Prostate gland (tissue), 2 donors: Measurements from ENCODE around the gene PEMT. TPM values are rescaled to one million over a fixed set of nuclear protein-coding genes. Genes with fewer than 3 reads are reported as not detected.

Source experiments
- DNase-seq: peaks from one replicate; pipeline ENCODE4 v3.0.0-alpha.2; 2019; ENCODE audit warnings: low spot score
- H3K27ac ChIP-seq, 2 donors: fragments of 200-600 bp; sonication (generic); 2 replicates each; pipeline ENCODE4 v1.5.1; 2017 to 2019
- H3K27me3 ChIP-seq: fragments of 200-600 bp; sonication (generic); replicated peaks from 2 replicates; pipeline ENCODE4 v1.5.1; 2019; ENCODE audit not compliant: insufficient read depth
- H3K36me3 ChIP-seq, 2 donors: fragments of 200-600 bp; sonication (generic); 1 replicate in 1 of 2; 2 replicates in 1 of 2; pipeline versions ENCODE4 v1.5.1 to v1.8.1; 2017 to 2019
- H3K4me1 ChIP-seq: fragments of 200-600 bp; sonication (generic); replicated peaks from 2 replicates; pipeline ENCODE4 v1.5.1; 2019
- H3K4me3 ChIP-seq, 2 donors: fragments of 200-600 bp; sonication (generic); 2 replicates each; pipeline ENCODE4 v1.5.1; 2017 to 2019
- H3K9me3 ChIP-seq: fragments of 200-600 bp; sonication (generic); 2 replicates; pipeline ENCODE4 v1.5.1; 2017
- POLR2A ChIP-seq: fragments of 450-650 bp; IDR thresholded peaks from one replicate; pipeline ENCODE4 v1.6.1; 2016; ENCODE audit warnings: antibody characterized with exemption, mild to moderate bottlenecking
- POLR2AphosphoS5 ChIP-seq: sonication (generic); formaldehyde crosslinking; IDR thresholded peaks from one replicate; pipeline ENCODE4 v1.6.1; 2017; ENCODE audit warnings: antibody characterized with exemption
- WGBS: methylation state at CpG from one replicate; pipeline ENCODE4 v1.1.5; 2018; 5-methylcytosine and 5-hydroxymethylcytosine counted together
- intact Hi-C: fragments of 100-400 bp; cut with DNase I; formaldehyde crosslinking; loops from one replicate; pipeline ENCODE4 v1.14.2; 2022
- total RNA-seq, 2 donors: library from RNA; depleted of rRNA; stranded (reverse); fragments of >200 nt; gene quantifications; one replicate each; pipeline ENCODE4 v1.1.0, GENCODE V29; 2016
- TF ChIP-seq, protein P1 (sequence below), 4 experiments: fragments of 200-600 bp in 2 of 4; fragments of 450-650 bp in 2 of 4; sonication (generic) in 2 of 4; IDR thresholded peaks; 1 replicate in 3 of 4; 2 replicates in 1 of 4; pipeline ENCODE4 v1.5.1; 2016 to 2019; ENCODE audit warnings: antibody characterized with exemption in 4 of 4, mild to moderate bottlenecking in 2 of 4, moderate library complexity in 2 of 4

PEMT gene
- total RNA-seq, 2 donors from 2014 or later: 67.0 to 145 TPM

DNA sequence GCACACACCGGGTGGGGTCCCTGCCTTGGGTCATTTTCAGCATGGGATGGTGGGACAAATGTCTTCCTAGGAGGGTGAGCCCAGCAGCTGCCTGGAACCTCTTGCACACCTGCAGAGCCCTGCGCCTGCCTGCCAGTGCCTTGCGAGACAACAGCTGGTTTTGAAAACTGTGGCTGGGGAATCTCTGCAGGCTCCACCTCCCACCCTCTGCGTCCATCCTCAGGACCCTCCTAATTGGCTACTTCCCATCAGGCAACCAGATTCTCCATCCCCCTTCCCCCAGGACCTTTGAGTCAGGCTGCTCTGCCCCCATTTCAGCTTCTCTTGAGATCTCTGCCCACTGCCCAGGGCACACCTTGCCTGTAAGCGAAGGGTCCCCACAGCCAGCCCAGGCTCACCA is 26.6 kb downstream of the PEMT start:
- TF ChIP-seq POLR2A (no peak), POLR2AphosphoS5 (no peak)
- TF ChIP-seq, protein P1, sequence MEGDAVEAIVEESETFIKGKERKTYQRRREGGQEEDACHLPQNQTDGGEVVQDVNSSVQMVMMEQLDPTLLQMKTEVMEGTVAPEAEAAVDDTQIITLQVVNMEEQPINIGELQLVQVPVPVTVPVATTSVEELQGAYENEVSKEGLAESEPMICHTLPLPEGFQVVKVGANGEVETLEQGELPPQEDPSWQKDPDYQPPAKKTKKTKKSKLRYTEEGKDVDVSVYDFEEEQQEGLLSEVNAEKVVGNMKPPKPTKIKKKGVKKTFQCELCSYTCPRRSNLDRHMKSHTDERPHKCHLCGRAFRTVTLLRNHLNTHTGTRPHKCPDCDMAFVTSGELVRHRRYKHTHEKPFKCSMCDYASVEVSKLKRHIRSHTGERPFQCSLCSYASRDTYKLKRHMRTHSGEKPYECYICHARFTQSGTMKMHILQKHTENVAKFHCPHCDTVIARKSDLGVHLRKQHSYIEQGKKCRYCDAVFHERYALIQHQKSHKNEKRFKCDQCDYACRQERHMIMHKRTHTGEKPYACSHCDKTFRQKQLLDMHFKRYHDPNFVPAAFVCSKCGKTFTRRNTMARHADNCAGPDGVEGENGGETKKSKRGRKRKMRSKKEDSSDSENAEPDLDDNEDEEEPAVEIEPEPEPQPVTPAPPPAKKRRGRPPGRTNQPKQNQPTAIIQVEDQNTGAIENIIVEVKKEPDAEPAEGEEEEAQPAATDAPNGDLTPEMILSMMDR (IDR thresholded peaks at IDR 0.05): no peak
- WGBS: 96% methylated on average over 5 of the region's 5 CpGs
- Histone ChIP-seq H3K36me3 (no peaks in the 10 kb centered on the region), H3K9me3 (no peaks in the 10 kb centered on the region), H3K4me1 (peaks cover 30% of the 10 kb centered on the region), H3K27me3 (no peaks in the 10 kb centered on the region), H3K27ac (peak overlapping the region in 1 of 2 donors; percentile 82), H3K4me3 (no peak overlapping the region)
- DNase-seq: no peak
- intact Hi-C loops: loop anchor here (5.0 kb wide), 1 partner anchor 208 kb away; no protein-coding TSS in a partner anchor

DNA sequence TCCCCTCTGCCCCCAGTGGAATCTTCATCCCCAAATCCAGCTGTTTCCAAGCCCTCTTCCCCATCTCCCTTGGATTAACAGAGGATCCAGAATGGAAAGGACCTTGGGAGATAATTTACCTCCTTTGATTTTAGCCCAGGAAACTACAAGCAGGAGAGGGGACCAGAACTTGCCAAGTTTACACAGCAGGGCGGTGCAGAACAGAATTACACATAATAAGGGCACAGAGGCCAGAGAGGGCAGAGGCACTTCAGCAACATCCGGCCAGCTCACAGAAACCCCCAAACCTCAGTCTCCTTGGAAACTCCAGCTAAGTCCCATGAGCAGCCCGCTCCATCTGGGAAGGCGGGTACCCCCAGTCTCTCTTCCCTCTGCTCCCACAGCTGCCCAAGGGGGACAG is 27.2 kb downstream of the PEMT start:
- H3K27me3 ChIP-seq: no peaks in the 10 kb centered on the region
- no peak for DNase-seq
- intact Hi-C loops: no loop called here
- no peaks in the 10 kb centered on the region for H3K36me3 ChIP-seq
- no peaks in the 10 kb centered on the region for H3K9me3 ChIP-seq
- TF ChIP-seq POLR2A (no peak), POLR2AphosphoS5 (no peak)
- TF ChIP-seq, protein P1 (IDR thresholded peaks at IDR 0.05): no peak
- H3K4me3 ChIP-seq: no peak overlapping the region
- H3K27ac ChIP-seq: no peak overlapping the region
- peaks cover 30% of the 10 kb centered on the region for H3K4me1 ChIP-seq
- 82% methylated on average over 4 of the region's 4 CpGs for WGBS

DNA sequence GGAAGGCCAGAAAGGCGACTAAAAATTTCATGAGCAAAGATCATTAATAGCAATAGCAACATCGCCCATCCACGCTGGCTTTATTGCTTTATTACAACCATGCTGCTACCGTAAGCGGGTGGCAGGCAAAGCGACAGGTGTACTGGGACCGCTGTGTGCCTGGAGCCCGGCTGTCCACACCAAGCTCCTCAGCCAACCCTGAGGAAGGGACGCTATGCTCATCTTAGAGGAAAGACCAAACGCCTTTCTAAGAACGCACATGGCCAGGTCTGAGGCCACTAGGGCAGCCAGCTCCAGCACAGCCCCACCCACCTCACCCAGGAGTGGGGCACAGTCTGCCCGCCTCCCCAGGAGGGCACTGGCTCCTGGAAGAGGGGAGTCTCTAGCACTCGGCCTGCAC is 28.0 kb downstream of the PEMT start:
- H3K9me3 ChIP-seq: no peaks in the 10 kb centered on the region
- no peak overlapping the region for H3K27ac ChIP-seq
- H3K27me3 ChIP-seq: no peaks in the 10 kb centered on the region
- TF ChIP-seq, protein P1 (IDR thresholded peaks at IDR 0.05): no peak
- TF ChIP-seq POLR2A (no peak), POLR2AphosphoS5 (no peak)
- H3K4me3 ChIP-seq: no peak overlapping the region
- intact Hi-C loops: no loop called here
- DNase-seq: no peak
- peaks cover 28% of the 10 kb centered on the region for H3K4me1 ChIP-seq
- WGBS: 93% methylated on average over 13 of the region's 13 CpGs
- H3K36me3 ChIP-seq: no peaks in the 10 kb centered on the region

GRCh38 chr17:17562146-17562511 is 29.4 kb downstream of the PEMT start:
- WGBS: 76% methylated on average over 15 of the region's 15 CpGs
- DNase-seq: no peak
- peak overlapping the region; percentile 83 to 85 for H3K27ac ChIP-seq
- H3K36me3 ChIP-seq: no peaks in the 10 kb centered on the region
- no peaks in the 10 kb centered on the region for H3K9me3 ChIP-seq
- TF ChIP-seq, protein P1 (IDR thresholded peaks at IDR 0.05): no peak
- no peak for TF ChIP-seq POLR2A
- TF ChIP-seq POLR2AphosphoS5: no peak
- H3K4me3 ChIP-seq: no peak overlapping the region
- H3K4me1 ChIP-seq: peaks cover 16% of the 10 kb centered on the region
- intact Hi-C loops: no loop called here
- H3K27me3 ChIP-seq: no peaks in the 10 kb centered on the region

- Histone ChIP-seq H3K27me3 (no peaks in the 10 kb centered on the region), H3K4me1 (peaks cover 11% of the 10 kb centered on the region), H3K36me3 (no peaks in the 10 kb centered on the region), H3K27ac (peak overlapping the region; percentile 83 to 85), H3K9me3 (no peaks in the 10 kb centered on the region), H3K4me3 (no peak overlapping the region)
- intact Hi-C loops: no loop called here
- TF ChIP-seq POLR2AphosphoS5 (peak; percentile 90), POLR2A (peak; percentile 33)
- TF ChIP-seq, protein P1 (IDR thresholded peaks at IDR 0.05): no peak
- WGBS: 53% methylated on average over 27 of the region's 30 CpGs
- peak; percentile 93 for DNase-seq
Measured at GRCh38 chr17:17561408-17562145, 29.9 kb downstream of the PEMT start.
